ENCODE results near the gene GFM1. TPM values are rescaled to one million over a fixed set of nuclear protein-coding genes. Genes with fewer than 3 reads are reported as not detected.

Gene GFM1
- total and polyA plus RNA-seq, 2 donors (not counting 1 experiment from before 2014, with no cell fraction given) = 9.8 to 46.0 TPM

DNA sequence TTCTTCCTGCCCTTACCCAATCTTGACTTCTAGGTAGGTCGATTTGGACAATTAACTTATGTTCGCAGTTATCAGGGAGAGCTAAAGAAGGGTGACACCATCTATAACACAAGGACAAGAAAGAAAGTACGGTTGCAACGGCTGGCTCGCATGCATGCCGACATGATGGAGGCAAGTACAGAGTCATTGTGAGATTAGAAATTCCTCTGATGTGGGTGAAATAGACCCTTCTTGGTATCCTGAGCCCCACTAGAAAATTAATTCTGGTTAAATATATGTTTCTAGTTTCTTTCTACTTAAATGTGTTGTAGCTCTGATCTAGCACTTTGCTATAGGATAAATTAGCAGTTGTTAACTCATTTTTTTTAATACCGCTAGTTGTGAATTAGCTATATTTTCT lies 14.6 kb downstream of the GFM1 start:
- H3K4me1 ChIP-seq (ENCODE audit: control insufficient read depth in 2 of 2, insufficient read depth in 2 of 2, low read length in 2 of 2) = no peaks in the 10 kb centered on the region
- CTCF ChIA-PET = interaction anchor here (0.7 to 3.3 kb wide), 14 partner anchors 9 to 601 kb away, joined by 3 to 31 read pairs (median 6); partner anchors contain the start of genes GFM1 and LXN
- no peaks in the 10 kb centered on the region for H3K27me3 Mint-ChIP-seq
- intact Hi-C loops (cut with micrococcal nuclease) = loop anchor here (5.0 kb wide), 1 partner anchor 133 kb away; no protein-coding TSS in a partner anchor
- no peaks in the 10 kb centered on the region for H3K79me2 ChIP-seq (ENCODE audit: control insufficient read depth, insufficient read depth, low read length)
- no peaks in the 10 kb centered on the region for H3K9me3 ChIP-seq (ENCODE audit: control extremely low read depth in 1 of 3, control insufficient read depth in 2 of 3, insufficient read depth in 1 of 3, low read length in 2 of 3)
- H3K27ac ChIP-seq (ENCODE audit: low read length in 2 of 2) = no peak overlapping the region
- no peak overlapping the region for H3K4me3 ChIP-seq (ENCODE audit: control extremely low read depth in 1 of 5, extremely low read depth in 1 of 5, insufficient read depth in 1 of 5, low read depth in 2 of 5, low read length in 4 of 5)
- H3K4me3 Mint-ChIP-seq = no peak overlapping the region
- H3K4me1 Mint-ChIP-seq = no peaks in the 10 kb centered on the region
- ATAC-seq (ENCODE audit: low read depth) (no peak), DNase-seq (no peak)
- no peak overlapping the region for H3K4me2 ChIP-seq (replicated peaks; ENCODE audit: low read depth, low read length, poor library complexity, severe bottlenecking)
- no peaks in the 10 kb centered on the region for H4K20me1 ChIP-seq (ENCODE audit: control insufficient read depth, insufficient read depth, low read length, poor library complexity, severe bottlenecking)
- no peak overlapping the region for H3K9ac ChIP-seq (ENCODE audit: low read length)
- POLR2A ChIA-PET = no interaction called here
- peaks cover 3 to 60% of the 10 kb centered on the region in 2 experiments for H3K36me3 ChIP-seq (replicated peaks in 1 of 2; ENCODE audit: control extremely low read depth in 1 of 2, control insufficient read depth in 1 of 2, extremely low read depth in 1 of 2, insufficient read depth in 2 of 2, low read length in 1 of 2)
- no peaks in the 10 kb centered on the region for H3K27me3 ChIP-seq (replicated peaks in 1 of 4; ENCODE audit: control extremely low read depth in 1 of 4, control insufficient read depth in 3 of 4, insufficient read depth in 4 of 4, low read length in 3 of 4)
- no peak for TF ChIP-seq EZH2 (IDR thresholded peaks at IDR 0.05; ENCODE audit: borderline replicate concordance, insufficient read depth, low read depth, low read length, poor library complexity, severe bottlenecking)
- TF ChIP-seq, protein P1, sequence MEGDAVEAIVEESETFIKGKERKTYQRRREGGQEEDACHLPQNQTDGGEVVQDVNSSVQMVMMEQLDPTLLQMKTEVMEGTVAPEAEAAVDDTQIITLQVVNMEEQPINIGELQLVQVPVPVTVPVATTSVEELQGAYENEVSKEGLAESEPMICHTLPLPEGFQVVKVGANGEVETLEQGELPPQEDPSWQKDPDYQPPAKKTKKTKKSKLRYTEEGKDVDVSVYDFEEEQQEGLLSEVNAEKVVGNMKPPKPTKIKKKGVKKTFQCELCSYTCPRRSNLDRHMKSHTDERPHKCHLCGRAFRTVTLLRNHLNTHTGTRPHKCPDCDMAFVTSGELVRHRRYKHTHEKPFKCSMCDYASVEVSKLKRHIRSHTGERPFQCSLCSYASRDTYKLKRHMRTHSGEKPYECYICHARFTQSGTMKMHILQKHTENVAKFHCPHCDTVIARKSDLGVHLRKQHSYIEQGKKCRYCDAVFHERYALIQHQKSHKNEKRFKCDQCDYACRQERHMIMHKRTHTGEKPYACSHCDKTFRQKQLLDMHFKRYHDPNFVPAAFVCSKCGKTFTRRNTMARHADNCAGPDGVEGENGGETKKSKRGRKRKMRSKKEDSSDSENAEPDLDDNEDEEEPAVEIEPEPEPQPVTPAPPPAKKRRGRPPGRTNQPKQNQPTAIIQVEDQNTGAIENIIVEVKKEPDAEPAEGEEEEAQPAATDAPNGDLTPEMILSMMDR (IDR thresholded peaks at IDR 0.05) = no peak
- H2AFZ ChIP-seq (ENCODE audit: insufficient read depth, low read depth, low read length, poor library complexity, severe bottlenecking) = no peak overlapping the region
- no CpG with 5 or more reads among the region's 7 CpGs for WGBS (ENCODE audit: insufficient coverage)
- H3K27ac Mint-ChIP-seq = no peak overlapping the region
- no peaks in the 10 kb centered on the region for H3K9me3 Mint-ChIP-seq (ENCODE audit: insufficient read depth)

DNA sequence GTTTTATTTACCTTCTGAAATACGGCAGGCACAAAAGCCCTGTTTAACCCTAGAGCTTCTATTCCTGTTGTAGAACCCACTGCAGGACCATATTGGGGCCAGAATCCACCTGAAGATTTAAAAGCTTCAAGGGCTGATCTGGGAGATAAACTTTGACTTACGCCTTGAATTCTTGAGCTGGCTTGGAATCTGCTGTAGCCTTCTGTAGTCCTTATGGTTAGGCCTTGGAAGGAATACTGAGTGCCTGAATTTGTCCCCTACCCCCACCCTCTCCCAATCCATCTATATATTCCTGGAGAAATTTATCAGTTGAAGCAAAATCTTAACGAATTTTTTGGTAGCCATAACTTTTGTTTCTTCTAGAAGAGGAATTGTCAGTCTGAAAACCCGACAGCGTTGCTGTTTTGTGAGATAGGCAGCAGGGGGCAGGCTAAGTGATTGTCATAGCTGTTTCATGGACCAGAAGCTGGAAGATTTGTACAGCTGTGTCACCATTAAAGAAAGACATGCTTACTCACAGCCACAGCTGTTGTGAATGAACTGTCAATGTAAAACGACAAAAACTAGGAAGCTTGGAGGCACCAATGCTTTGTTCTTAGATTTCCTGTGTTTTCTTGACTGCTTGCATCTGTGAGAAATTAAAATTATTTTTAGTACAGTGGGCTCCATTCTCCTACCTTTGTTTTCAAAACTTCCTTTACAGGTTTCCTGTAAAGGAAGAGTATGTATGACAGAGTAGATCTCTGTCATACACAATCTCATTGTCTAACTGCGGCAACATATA lies 15.3 kb downstream of the GFM1 start:
- Histone ChIP-seq H3K27me3 (replicated peaks in 1 of 4; ENCODE audit: control extremely low read depth in 1 of 4, control insufficient read depth in 3 of 4, insufficient read depth in 4 of 4, low read length in 3 of 4) (no peaks in the 10 kb centered on the region), H3K4me1 (ENCODE audit: control insufficient read depth in 2 of 2, insufficient read depth in 2 of 2, low read length in 2 of 2) (no peaks in the 10 kb centered on the region), H3K79me2 (ENCODE audit: control insufficient read depth, insufficient read depth, low read length) (no peaks in the 10 kb centered on the region), H3K9me3 (ENCODE audit: control extremely low read depth in 1 of 3, control insufficient read depth in 2 of 3, insufficient read depth in 1 of 3, low read length in 2 of 3) (no peaks in the 10 kb centered on the region), H2AFZ (ENCODE audit: insufficient read depth, low read depth, low read length, poor library complexity, severe bottlenecking) (no peak overlapping the region), H4K20me1 (ENCODE audit: control insufficient read depth, insufficient read depth, low read length, poor library complexity, severe bottlenecking) (no peaks in the 10 kb centered on the region), H3K9ac (ENCODE audit: low read length) (no peak overlapping the region), H3K4me2 (replicated peaks; ENCODE audit: low read depth, low read length, poor library complexity, severe bottlenecking) (no peak overlapping the region), H3K4me3 (ENCODE audit: control extremely low read depth in 1 of 5, extremely low read depth in 1 of 5, insufficient read depth in 1 of 5, low read depth in 2 of 5, low read length in 4 of 5) (no peak overlapping the region), H3K27ac (ENCODE audit: low read length in 2 of 2) (no peak overlapping the region), H3K36me3 (replicated peaks in 1 of 2; ENCODE audit: control extremely low read depth in 1 of 2, control insufficient read depth in 1 of 2, extremely low read depth in 1 of 2, insufficient read depth in 2 of 2, low read length in 1 of 2) (peaks cover 3 to 62% of the 10 kb centered on the region in 2 experiments)
- intact Hi-C loops (cut with micrococcal nuclease) = loop anchor here (5.0 kb wide), 1 partner anchor 133 kb away; no protein-coding TSS in a partner anchor
- Mint-ChIP-seq H3K9me3 (ENCODE audit: insufficient read depth) (no peaks in the 10 kb centered on the region), H3K4me1 (no peaks in the 10 kb centered on the region), H3K4me3 (no peak overlapping the region), H3K27ac (no peak overlapping the region), H3K27me3 (no peaks in the 10 kb centered on the region)
- ChIA-PET CTCF (interaction anchor here (0.7 to 3.3 kb wide), 22 partner anchors 8 to 600 kb away, joined by 3 to 31 read pairs (median 4); partner anchors contain the start of genes GFM1, LXN and MFSD1), POLR2A (no interaction called here)
- ATAC-seq (ENCODE audit: low read depth) (peak; percentile 54), DNase-seq (peak; percentile 41)
- TF ChIP-seq, protein P1 (IDR thresholded peaks at IDR 0.05) = peak; percentile 71
- no peak for TF ChIP-seq EZH2 (IDR thresholded peaks at IDR 0.05; ENCODE audit: borderline replicate concordance, insufficient read depth, low read depth, low read length, poor library complexity, severe bottlenecking)
- 16% methylated on average over 3 of the region's 7 CpGs for WGBS (ENCODE audit: insufficient coverage)

Measured in B cell (primary cell).